Coronary artery (tissue), 2 donors: ENCODE results near the gene TPSAB1.

ENCODE experiments used
- DNase-seq: peaks from one replicate; pipeline ENCODE4 v3.0.0-alpha.2; 2017; ENCODE audit warnings: low spot score
- H3K27ac ChIP-seq, 2 donors: fragments of 200-600 bp; sonication (generic); one replicate each; pipeline ENCODE4 v1.5.1; 2016 to 2019
- H3K4me3 ChIP-seq: fragments of 200-600 bp; sonication (generic); 2 replicates; pipeline ENCODE4 v1.5.1; 2016; ENCODE audit warnings: mild to moderate bottlenecking, moderate library complexity
- TF ChIP-seq, protein P1 (sequence below): fragments of 200-600 bp; sonication (generic); IDR thresholded peaks from one replicate; pipeline ENCODE4 v1.5.1; 2019; ENCODE audit warnings: antibody characterized with exemption

The TPSAB1 gene

DNA sequence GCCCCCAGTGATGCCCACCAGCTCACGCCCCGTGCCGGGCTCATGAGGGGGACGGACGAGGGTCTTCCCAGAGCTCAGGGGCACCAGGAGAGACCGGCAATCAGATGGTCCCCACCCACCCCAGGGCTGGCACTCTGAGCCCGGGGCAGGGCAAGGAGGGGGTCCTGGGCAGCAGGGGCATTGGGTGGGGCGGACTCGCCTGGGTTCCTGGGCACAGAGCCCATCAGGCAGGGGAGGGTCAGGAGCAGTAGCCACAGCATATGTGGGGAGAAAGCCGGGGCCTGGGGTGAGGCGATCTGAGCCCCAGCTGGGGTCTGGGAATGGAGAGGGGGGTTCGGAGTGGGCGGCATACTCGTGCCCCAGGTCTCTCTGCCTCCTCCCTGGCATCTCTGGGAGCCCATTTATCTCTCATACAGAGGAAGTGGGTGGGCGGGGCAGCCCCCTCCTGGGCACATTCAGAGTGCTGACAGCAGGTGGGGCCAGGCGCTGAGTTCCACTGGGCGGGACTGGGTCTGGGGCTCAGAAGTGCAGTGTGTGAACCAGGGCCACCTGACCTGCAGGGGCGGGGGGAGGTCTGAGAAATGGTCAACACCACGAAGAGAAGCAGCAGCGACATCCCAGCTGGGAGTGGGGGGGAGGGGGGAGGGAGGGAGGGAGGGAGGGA lies 48.4 kb downstream of the TPSAB1 start:
- TF ChIP-seq, protein P1, sequence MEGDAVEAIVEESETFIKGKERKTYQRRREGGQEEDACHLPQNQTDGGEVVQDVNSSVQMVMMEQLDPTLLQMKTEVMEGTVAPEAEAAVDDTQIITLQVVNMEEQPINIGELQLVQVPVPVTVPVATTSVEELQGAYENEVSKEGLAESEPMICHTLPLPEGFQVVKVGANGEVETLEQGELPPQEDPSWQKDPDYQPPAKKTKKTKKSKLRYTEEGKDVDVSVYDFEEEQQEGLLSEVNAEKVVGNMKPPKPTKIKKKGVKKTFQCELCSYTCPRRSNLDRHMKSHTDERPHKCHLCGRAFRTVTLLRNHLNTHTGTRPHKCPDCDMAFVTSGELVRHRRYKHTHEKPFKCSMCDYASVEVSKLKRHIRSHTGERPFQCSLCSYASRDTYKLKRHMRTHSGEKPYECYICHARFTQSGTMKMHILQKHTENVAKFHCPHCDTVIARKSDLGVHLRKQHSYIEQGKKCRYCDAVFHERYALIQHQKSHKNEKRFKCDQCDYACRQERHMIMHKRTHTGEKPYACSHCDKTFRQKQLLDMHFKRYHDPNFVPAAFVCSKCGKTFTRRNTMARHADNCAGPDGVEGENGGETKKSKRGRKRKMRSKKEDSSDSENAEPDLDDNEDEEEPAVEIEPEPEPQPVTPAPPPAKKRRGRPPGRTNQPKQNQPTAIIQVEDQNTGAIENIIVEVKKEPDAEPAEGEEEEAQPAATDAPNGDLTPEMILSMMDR: no peak
- Histone ChIP-seq H3K4me3 (no peak overlapping the region), H3K27ac (no peak overlapping the region)
- no peak for DNase-seq

DNA sequence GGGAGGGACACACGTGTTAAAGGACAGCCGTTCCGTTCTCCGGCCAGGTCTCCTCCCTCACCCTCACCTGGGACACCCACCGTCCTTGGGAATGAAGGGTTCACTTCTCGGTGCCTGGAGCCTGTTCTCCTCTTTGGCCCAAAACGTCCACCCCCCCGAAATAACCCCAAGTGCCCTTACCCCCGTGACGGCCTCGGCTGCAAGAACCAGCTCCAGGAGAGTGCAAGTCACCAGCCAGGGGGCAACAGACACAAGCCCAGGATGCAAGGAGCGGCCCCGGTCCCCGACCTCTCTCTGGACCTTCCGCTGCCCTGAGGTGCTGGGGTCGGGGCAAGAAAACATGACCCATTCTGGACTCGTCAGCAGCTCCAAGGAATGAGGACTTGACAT lies 49.0 kb downstream of the TPSAB1 start:
- no peak for DNase-seq
- TF ChIP-seq, protein P1: no peak
- Histone ChIP-seq H3K4me3 (no peak overlapping the region), H3K27ac (no peak overlapping the region)

DNA sequence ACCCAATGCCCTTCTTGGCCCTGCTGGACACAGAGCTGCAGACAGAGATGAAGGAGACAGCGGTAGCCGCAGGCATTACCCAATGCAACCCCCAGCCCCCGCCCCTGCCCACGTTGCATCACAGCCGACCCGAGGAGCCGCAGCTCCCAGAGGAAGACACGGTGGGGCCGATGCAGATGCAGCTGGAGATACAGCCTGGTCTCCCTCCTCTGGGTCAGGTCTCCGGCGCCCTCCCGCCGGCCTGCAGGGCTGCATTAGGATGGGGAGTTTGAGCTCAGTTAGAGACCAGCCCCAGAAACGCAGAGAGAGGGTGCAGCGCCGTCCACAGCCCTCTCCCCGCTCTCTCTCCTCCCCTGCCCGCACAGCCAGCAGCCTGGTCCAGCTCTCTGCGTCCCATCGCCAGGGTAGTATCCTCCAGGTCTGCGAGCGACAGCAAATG lies 49.6 kb downstream of the TPSAB1 start:
- no peak overlapping the region for H3K27ac ChIP-seq
- TF ChIP-seq, protein P1: no peak
- no peak overlapping the region for H3K4me3 ChIP-seq
- DNase-seq: no peak

DNA sequence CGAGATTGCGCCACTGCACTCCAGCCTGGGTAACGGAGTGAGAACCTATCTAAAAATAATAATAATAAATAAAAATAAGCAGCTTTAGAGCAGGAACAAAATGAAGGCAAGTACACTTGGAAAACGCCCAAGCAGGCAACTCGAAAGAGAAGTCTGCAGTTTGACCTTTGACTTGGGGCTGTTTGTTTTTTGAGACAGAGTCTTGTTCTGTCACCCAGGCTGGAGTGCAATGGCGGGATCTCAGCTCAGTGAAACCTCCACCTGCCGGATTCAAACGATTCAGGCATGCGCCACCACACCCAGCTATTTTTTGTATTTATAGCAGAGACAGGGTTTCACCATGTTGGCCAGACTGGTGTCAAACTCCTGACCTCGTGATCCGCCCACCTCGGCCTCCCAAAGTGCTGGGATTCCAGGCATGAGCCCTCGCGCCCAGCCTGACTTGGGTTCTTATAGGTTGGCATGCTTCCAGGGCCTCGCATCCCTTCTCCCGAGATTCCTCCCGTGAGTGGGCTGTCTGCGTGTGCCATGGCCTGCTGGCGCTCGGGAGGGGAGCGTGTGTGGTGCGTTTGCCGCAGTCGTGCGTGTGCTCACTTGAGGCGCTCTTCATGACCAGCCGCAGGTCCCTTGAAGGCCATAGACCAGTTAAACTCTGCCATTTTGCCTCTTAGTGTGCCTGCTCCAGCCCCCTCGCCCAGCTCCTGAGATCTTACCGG lies 50.5 kb downstream of the TPSAB1 start:
- Histone ChIP-seq H3K4me3 (no peak overlapping the region), H3K27ac (no peak overlapping the region)
- DNase-seq: no peak
- TF ChIP-seq, protein P1: no peak

DNA sequence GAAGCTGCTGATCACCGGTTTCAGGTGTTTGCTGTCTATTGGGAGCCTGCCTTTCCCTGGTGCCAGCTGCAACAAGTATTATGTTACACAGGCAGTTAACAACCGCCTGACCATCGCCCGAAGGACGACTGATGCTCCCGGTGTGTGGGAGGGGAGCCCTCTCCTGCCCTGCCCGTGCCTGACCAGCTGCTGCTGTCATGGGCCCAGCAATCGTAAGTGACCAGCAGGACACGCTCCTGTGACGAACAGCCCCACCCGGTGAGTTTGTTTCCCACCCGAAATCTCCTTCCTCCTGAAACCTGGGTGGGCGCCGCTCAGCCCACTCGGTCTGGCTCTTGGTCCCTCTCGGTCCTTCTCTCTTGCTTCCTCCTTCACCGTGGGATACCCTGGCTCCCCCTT lies 51.1 kb downstream of the TPSAB1 start:
- Histone ChIP-seq H3K27ac (no peak overlapping the region), H3K4me3 (no peak overlapping the region)
- DNase-seq: no peak
- TF ChIP-seq, protein P1: no peak
